Measurements from ENCODE around the gene STK38.

DNA sequence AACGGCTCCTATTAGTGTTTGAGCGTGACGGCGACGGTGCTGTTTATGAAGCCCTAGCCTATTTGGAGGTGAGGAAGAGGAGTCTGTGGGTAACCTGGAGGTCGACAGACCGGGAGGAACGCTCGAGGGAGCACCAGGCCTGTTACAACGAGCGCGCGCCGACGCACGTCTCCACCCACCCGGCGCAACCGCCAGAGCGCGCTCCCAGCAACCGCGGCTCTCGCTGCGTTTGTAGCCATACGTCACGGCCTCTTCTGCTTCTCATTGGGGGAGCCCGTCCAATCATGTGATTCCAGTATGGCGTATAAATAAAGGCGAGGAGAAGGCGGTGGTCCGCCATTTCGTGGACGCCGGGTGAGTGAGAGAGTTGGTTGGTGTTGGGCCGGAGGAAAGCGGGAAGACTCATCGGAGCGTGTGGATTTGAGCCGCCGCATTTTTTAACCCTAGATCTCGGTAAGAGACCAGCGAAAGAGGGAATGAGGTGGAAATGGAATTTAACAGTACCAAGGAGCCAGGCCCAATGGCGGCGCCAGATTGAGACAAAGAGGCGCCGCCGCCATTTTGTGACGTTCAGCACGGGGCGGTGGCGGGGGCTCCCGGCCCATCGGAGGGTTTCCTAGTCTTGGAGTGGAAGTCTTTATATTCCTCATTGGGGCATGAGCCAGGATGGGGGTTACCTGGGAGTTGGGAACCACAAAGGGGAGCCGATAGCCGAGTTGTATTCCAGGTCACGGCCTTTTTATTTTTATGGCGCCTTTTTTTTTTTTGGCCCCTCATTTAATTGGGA, 46.9 kb upstream of the STK38 start, which contains the start of gene SRSF3:
- TF ChIP-seq, protein P1, sequence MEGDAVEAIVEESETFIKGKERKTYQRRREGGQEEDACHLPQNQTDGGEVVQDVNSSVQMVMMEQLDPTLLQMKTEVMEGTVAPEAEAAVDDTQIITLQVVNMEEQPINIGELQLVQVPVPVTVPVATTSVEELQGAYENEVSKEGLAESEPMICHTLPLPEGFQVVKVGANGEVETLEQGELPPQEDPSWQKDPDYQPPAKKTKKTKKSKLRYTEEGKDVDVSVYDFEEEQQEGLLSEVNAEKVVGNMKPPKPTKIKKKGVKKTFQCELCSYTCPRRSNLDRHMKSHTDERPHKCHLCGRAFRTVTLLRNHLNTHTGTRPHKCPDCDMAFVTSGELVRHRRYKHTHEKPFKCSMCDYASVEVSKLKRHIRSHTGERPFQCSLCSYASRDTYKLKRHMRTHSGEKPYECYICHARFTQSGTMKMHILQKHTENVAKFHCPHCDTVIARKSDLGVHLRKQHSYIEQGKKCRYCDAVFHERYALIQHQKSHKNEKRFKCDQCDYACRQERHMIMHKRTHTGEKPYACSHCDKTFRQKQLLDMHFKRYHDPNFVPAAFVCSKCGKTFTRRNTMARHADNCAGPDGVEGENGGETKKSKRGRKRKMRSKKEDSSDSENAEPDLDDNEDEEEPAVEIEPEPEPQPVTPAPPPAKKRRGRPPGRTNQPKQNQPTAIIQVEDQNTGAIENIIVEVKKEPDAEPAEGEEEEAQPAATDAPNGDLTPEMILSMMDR (IDR thresholded peaks at IDR 0.05): no peak
- TF ChIP-seq FOXK1 (CRISPR knock-in tag; IDR thresholded peaks at IDR 0.05) (peak; percentile 79), RORB (CRISPR knock-in tag; IDR thresholded peaks at IDR 0.05) (peak; percentile 69; the same call in 1 of the 2 replicates)
- TF ChIP-seq, protein P2, sequence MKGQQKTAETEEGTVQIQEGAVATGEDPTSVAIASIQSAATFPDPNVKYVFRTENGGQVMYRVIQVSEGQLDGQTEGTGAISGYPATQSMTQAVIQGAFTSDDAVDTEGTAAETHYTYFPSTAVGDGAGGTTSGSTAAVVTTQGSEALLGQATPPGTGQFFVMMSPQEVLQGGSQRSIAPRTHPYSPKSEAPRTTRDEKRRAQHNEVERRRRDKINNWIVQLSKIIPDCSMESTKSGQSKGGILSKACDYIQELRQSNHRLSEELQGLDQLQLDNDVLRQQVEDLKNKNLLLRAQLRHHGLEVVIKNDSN (CRISPR knock-in tag; IDR thresholded peaks at IDR 0.05): peak; percentile 89
- TF ChIP-seq, protein P3, sequence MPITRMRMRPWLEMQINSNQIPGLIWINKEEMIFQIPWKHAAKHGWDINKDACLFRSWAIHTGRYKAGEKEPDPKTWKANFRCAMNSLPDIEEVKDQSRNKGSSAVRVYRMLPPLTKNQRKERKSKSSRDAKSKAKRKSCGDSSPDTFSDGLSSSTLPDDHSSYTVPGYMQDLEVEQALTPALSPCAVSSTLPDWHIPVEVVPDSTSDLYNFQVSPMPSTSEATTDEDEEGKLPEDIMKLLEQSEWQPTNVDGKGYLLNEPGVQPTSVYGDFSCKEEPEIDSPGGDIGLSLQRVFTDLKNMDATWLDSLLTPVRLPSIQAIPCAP (CRISPR knock-in tag; IDR thresholded peaks at IDR 0.05): 0 out of 2 replicates have a peak, but pooled peaks have one; percentile 37
